HepG2 (cell line): Measurements from ENCODE around the gene ARL3. TPM values are rescaled to one million over a fixed set of nuclear protein-coding genes. Genes with fewer than 3 reads are reported as not detected.

Source experiments
- ATAC-seq: fragments of 200-7000 bp; cut with Tn5 transposase; 3 replicates; pipeline ENCODE4 v1.9.1; 2020; ENCODE audit warnings: mild to moderate bottlenecking, moderate library complexity
- BruUV-seq: library from RNA; stranded (reverse); fragments of 400-500 nt; replicated peaks from 2 replicates; lab custom pipeline; 2021; lab: Mats Ljungman, UMichigan
- CTCF ChIA-PET: fragments of 300-600 bp; formaldehyde crosslinking; extraction: SDS; loops from one replicate; lab custom pipeline; 2021; ENCODE audit warnings: low total read pairs, inconsistent platforms, low intra/inter-chr PET ratio; lab: Yijun Ruan, JAX
- POLR2A ChIA-PET: fragments of 350-600 bp; sonication (Branson Sonifier 250); formaldehyde crosslinking; loops from one replicate; lab custom pipeline; 2020; ENCODE audit warnings: antibody characterized with exemption, inconsistent platforms; lab: Yijun Ruan, JAX
- DNase-seq: peaks from one replicate; pipeline ENCODE4 v3.0.0-alpha.2; 2015; ENCODE audit warnings: low spot score
- FAIRE-seq: peaks from 3 replicates; lab custom pipeline; 2011; peaks lifted over from hg19 to GRCh38; lab: Jason Lieb, UNC
- H2AFZ ChIP-seq: one replicate; pipeline ENCODE4 v1.6.1; 2011; ENCODE audit warnings: low read length, inconsistent platforms
- H3K27ac ChIP-seq: fragments of 300-600 bp; 3 replicates; pipeline ENCODE4 v1.8.0; 2011; ENCODE audit warnings: mixed run types, mild to moderate bottlenecking, mixed read lengths, low read length, inconsistent platforms; ENCODE audit not compliant: insufficient read depth; ENCODE audit errors: extremely low read length
- H3K27me3 ChIP-seq, 2 experiments: fragments of 200-600 bp in 1 of 2; 2 replicates in 1 of 2; 3 replicates in 1 of 2; pipeline versions ENCODE4 v1.6.0 to v1.8.0; 2011; ENCODE audit warnings: low read length in 2 of 2, mild to moderate bottlenecking in 2 of 2, moderate library complexity in 2 of 2, inconsistent platforms in 1 of 2; ENCODE audit not compliant: insufficient read depth in 2 of 2, control insufficient read depth in 1 of 2
- H3K36me3 ChIP-seq, 2 experiments: fragments of 200-600 bp in 1 of 2; replicated peaks in 1 of 2; 2 replicates in 1 of 2; 3 replicates in 1 of 2; pipeline versions ENCODE4 v1.5.1 to v1.8.0; 2011; ENCODE audit warnings: low read length in 2 of 2, inconsistent platforms in 1 of 2; ENCODE audit not compliant: insufficient read depth in 2 of 2, control insufficient read depth in 1 of 2
- H3K4me1 ChIP-seq: 2 replicates; pipeline ENCODE4 v1.5.1; 2012; ENCODE audit warnings: low read length, inconsistent platforms; ENCODE audit not compliant: insufficient read depth
- H3K4me2 ChIP-seq: 2 replicates; pipeline ENCODE4 v1.6.0; 2011; ENCODE audit warnings: low read depth, low read length, inconsistent platforms
- H3K4me3 ChIP-seq, 3 experiments: fragments of 200-600 bp in 1 of 3; sonication (generic), shearing (Covaris generic) in 1 of 3; replicated peaks in 1 of 3; 2 replicates each; pipeline ENCODE4 v1.5.1; 2011 to 2016; ENCODE audit warnings: low read length in 3 of 3, inconsistent platforms in 2 of 3, low read depth in 2 of 3, mild to moderate bottlenecking in 2 of 3, control low read depth in 1 of 3, mixed read lengths in 1 of 3; ENCODE audit not compliant: insufficient read depth in 1 of 3
- H3K79me2 ChIP-seq: one replicate; pipeline ENCODE4 v1.6.1; 2011; ENCODE audit warnings: low read length, inconsistent platforms; ENCODE audit not compliant: insufficient read depth
- H3K9ac ChIP-seq: 2 replicates; pipeline ENCODE4 v1.6.0; 2011; ENCODE audit warnings: mild to moderate bottlenecking, low read depth, low read length, inconsistent platforms; ENCODE audit not compliant: insufficient read depth
- H3K9me3 ChIP-seq: 2 replicates; pipeline ENCODE4 v1.5.1; 2012; ENCODE audit warnings: mild to moderate bottlenecking, low read length
- H4K20me1 ChIP-seq: 2 replicates; pipeline ENCODE4 v1.6.0; 2011; ENCODE audit warnings: inconsistent platforms, mild to moderate bottlenecking, low read length, moderate library complexity; ENCODE audit not compliant: insufficient read depth
- AGO2 ChIP-seq: fragments of 200-400 bp; formaldehyde crosslinking; optimal IDR thresholded peaks from 2 replicates; pipeline ENCODE3; 2017; ENCODE audit warnings: mild to moderate bottlenecking, low read depth, low read length, moderate library complexity
- GMEB1 ChIP-seq: sonication (generic); formaldehyde crosslinking; IDR thresholded peaks from 2 replicates; pipeline ENCODE4 v1.5.1; 2020; ENCODE audit warnings: missing genetic modification reagents, mild to moderate bottlenecking, borderline replicate concordance
- MLXIP ChIP-seq: sonication (generic); formaldehyde crosslinking; IDR thresholded peaks from 2 replicates; pipeline ENCODE4 v1.9.0; 2021; ENCODE audit warnings: missing genetic modification reagents, borderline replicate concordance
- RBM22 ChIP-seq: fragments of 200-400 bp; formaldehyde crosslinking; optimal IDR thresholded peaks from 2 replicates; pipeline ENCODE3; 2017; ENCODE audit warnings: mild to moderate bottlenecking, low read length, moderate library complexity
- TBX3 ChIP-seq: fragments of 450-650 bp; IDR thresholded peaks from 2 replicates; pipeline ENCODE4 v1.6.1; 2017; ENCODE audit warnings: antibody characterized with exemption, mild to moderate bottlenecking, inconsistent platforms, borderline replicate concordance
- TMF1 ChIP-seq: sonication (generic); formaldehyde crosslinking; IDR thresholded peaks from 2 replicates; pipeline ENCODE4 v1.8.1; 2022; ENCODE audit warnings: low read depth, missing genetic modification reagents
- ZNF564 ChIP-seq: sonication (generic); formaldehyde crosslinking; IDR thresholded peaks from 2 replicates; pipeline ENCODE4 v1.8.1; 2023; ENCODE audit warnings: mild to moderate bottlenecking, missing genetic modification reagents
- WGBS: methylation state at CpG from one replicate; pipeline ENCODE4 v1.1.6; 2017; ENCODE audit warnings: low lambda C conversion rate; 5-methylcytosine and 5-hydroxymethylcytosine counted together
- in situ Hi-C: cut with HindIII; loops from 2 replicates; pipeline ENCODE4 v1.10.0; 2017; ENCODE audit warnings: low pct_unique_long_range_greater_than_20kb; ENCODE audit not compliant: extremely low pct_ligation_motif_present
- intact Hi-C: fragments of 100-400 bp; cut with micrococcal nuclease; formaldehyde crosslinking; loops from one replicate; pipeline ENCODE4 v1.10.0; 2022; ENCODE audit not compliant: unreplicated experiment
- polyA plus RNA-seq, 8 experiments: library from polyadenylated mRNA; depleted of rRNA in 3 of 8; stranded (reverse) in 7 of 8; unstranded in 1 of 8; fragments of >200 nt; fragmentation: Illumina TruSeq in 4 of 8; extraction: Trizol in 4 of 8; gene quantifications; 2 replicates each; pipeline versions ENCODE4 v1.2.1 to v1.2.3, GENCODE V29; 2011 to 2016; ENCODE audit warnings: low read depth in 4 of 8, missing spikeins in 1 of 8, mixed read lengths in 1 of 8; ENCODE audit not compliant: insufficient read depth in 1 of 8
- total RNA-seq, 5 experiments: library from RNA; depleted of rRNA; stranded (reverse); fragments of >200 nt; fragmentation: Illumina TruSeq; extraction: Trizol; gene quantifications; 2 replicates each; pipeline ENCODE4 v1.2.3, GENCODE V29; 2016; ENCODE audit warnings: low read depth in 1 of 5

ARL3 gene
- total and polyA plus RNA-seq, 2 of the 13 experiments (the other 11 are each of a cell fraction or from before 2014, with no cell fraction given): 5.2 to 6.6 TPM

- 90% methylated on average over 4 of the region's 7 CpGs for WGBS
- intact Hi-C loops (no loop called here), in situ Hi-C loops (no loop called here)
- ATAC-seq (no peak), DNase-seq (no peak), FAIRE-seq (no peak)
- H3K36me3 ChIP-seq: peaks cover 40 to 64% of the 10 kb centered on the region in 2 experiments
- H3K9ac ChIP-seq: no peak overlapping the region
- no peak overlapping the region for H2AFZ ChIP-seq
- TF ChIP-seq RBM22 (peak; percentile 25), TBX3 (no peak), TMF1 (CRISPR knock-in tag) (no peak), MLXIP (CRISPR knock-in tag) (no peak), AGO2 (peak; percentile 43), ZNF564 (CRISPR knock-in tag) (no peak), GMEB1 (CRISPR knock-in tag) (no peak)
- no TSS peak for BruUV-seq
- ChIA-PET POLR2A (interaction anchor here (4.0 kb wide), 1 partner anchor 9 kb away, joined by 23 read pairs; no protein-coding TSS in a partner anchor), CTCF (no interaction called here)
- H3K27ac ChIP-seq: no peak overlapping the region
- H3K4me3 ChIP-seq: no peak overlapping the region
- H3K79me2 ChIP-seq: peaks cover 34% of the 10 kb centered on the region
- H4K20me1 ChIP-seq: peaks cover 59% of the 10 kb centered on the region
- H3K9me3 ChIP-seq: no peaks in the 10 kb centered on the region
- no peak overlapping the region for H3K4me2 ChIP-seq
- H3K27me3 ChIP-seq: no peaks in the 10 kb centered on the region
- H3K4me1 ChIP-seq: peaks cover 36% of the 10 kb centered on the region
These were observed 59.6 kb downstream of the ARL3 start for GRCh38 chr10:102654566-102654965.
